ENCODE measurements around the gene USP40. TPM values are rescaled to one million over a fixed set of nuclear protein-coding genes. Genes with fewer than 3 reads are reported as not detected.

Gene USP40
- total and polyA plus RNA-seq, 9 of the 15 experiments (the other 6 are each of a cell fraction or from before 2014, with no cell fraction given): 5.5 to 15.0 (median 9.3) TPM

DNA sequence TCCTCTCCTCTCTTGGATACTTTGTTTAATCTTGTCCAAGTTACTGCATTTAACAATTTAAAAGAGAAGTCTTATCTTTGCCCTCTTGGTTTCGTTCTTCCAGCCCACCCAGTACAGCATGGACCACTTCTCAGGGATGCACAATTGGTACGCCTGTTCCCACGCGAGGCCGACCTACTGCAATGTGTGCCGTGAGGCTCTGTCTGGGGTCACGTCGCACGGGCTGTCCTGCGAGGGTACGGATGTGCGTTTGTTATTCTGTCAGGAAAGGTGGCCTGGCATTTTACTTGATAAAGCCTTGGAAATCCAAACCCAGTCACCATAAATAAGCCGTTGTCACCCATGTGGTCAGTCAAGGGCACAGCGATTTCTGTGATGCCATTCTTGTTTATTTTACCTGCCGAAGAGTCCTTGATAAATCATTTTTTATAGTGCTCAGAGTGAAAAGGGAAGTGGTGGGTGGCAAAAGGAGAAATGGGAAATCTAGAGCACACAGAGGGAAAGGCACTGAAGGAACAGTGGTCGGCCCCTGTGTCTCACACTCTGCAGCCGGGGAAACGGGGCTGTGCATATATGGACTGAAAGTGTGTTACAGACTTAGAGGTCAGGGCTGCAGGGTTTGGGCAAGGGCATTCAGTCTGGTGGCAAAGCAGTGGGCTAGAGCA is 131.8 kb downstream of the USP40 start (continued):
- TF ChIP-seq, protein P1, sequence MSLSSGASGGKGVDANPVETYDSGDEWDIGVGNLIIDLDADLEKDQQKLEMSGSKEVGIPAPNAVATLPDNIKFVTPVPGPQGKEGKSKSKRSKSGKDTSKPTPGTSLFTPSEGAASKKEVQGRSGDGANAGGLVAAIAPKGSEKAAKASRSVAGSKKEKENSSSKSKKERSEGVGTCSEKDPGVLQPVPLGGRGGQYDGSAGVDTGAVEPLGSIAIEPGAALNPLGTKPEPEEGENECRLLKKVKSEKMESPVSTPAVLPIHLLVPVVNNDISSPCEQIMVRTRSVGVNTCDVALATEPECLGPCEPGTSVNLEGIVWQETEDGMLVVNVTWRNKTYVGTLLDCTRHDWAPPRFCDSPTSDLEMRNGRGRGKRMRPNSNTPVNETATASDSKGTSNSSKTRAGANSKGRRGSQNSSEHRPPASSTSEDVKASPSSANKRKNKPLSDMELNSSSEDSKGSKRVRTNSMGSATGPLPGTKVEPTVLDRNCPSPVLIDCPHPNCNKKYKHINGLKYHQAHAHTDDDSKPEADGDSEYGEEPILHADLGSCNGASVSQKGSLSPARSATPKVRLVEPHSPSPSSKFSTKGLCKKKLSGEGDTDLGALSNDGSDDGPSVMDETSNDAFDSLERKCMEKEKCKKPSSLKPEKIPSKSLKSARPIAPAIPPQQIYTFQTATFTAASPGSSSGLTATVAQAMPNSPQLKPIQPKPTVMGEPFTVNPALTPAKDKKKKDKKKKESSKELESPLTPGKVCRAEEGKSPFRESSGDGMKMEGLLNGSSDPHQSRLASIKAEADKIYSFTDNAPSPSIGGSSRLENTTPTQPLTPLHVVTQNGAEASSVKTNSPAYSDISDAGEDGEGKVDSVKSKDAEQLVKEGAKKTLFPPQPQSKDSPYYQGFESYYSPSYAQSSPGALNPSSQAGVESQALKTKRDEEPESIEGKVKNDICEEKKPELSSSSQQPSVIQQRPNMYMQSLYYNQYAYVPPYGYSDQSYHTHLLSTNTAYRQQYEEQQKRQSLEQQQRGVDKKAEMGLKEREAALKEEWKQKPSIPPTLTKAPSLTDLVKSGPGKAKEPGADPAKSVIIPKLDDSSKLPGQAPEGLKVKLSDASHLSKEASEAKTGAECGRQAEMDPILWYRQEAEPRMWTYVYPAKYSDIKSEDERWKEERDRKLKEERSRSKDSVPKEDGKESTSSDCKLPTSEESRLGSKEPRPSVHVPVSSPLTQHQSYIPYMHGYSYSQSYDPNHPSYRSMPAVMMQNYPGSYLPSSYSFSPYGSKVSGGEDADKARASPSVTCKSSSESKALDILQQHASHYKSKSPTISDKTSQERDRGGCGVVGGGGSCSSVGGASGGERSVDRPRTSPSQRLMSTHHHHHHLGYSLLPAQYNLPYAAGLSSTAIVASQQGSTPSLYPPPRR (CRISPR knock-in tag; IDR thresholded peaks at IDR 0.05; ENCODE audit: borderline replicate concordance): no peak

DNA sequence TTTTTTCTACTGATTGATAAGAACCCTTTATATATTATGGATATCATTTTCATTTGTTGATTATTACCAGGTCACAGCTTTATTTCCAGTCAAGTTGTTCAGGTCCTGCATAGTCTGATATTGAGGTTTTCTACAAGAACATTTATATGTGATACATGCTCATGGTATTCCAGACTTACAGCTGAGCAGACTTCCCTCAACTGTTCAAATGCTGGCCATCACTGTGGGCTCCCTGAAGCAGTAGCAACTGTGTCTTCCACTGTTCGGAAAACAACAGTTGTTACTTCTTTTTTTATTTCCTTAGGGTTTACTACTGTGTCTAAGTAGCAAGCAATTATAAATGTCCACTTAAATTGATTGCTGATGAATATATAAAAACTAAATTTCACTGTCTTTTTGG is 132.8 kb downstream of the USP40 start:
- intact Hi-C loops (cut with micrococcal nuclease) (no loop called here), in situ Hi-C loops (cut with MboI) (no loop called here)
- WGBS (ENCODE audit: insufficient coverage, low coverage, missing lambda C conversion rate): 67% methylated on average over 1 of the region's 1 CpG
- H3K27me3 ChIP-seq (ENCODE audit: control insufficient read depth in 2 of 2, insufficient read depth in 2 of 2, low read length in 2 of 2): no peaks in the 10 kb centered on the region
- H3K9me1 ChIP-seq (ENCODE audit: control insufficient read depth, insufficient read depth, low read length): no peaks in the 10 kb centered on the region
- peaks cover 14 to 15% of the 10 kb centered on the region in 2 experiments; a peak in 4 of 5 replicates for H3K4me1 ChIP-seq (replicated peaks in 1 of 2; ENCODE audit: control insufficient read depth in 2 of 2, insufficient read depth in 2 of 2, low read length in 2 of 2)
- no peak overlapping the region for H3K4me3 ChIP-seq
- no peak for FAIRE-seq
- DNase-seq (ENCODE audit: extremely low read depth in 1 of 4, low spot score in 3 of 4): no peak
- POLR2A ChIA-PET: no interaction called here
- no peak for ATAC-seq
- peaks cover 32% of the 10 kb centered on the region; the same call in 2 of the 3 replicates for H3K36me3 ChIP-seq (ENCODE audit: control insufficient read depth, insufficient read depth, low read length)
- BruUV-seq (replicated peaks): no TSS peak
- no peaks in the 10 kb centered on the region for H3K9me3 ChIP-seq (replicated peaks; ENCODE audit: control insufficient read depth, insufficient read depth, low read depth, low read length)
- H3K9ac ChIP-seq (ENCODE audit: insufficient read depth in 1 of 2, low read depth in 2 of 2, low read length in 2 of 2): no peak overlapping the region
- no peak overlapping the region for H3K4me2 ChIP-seq (ENCODE audit: insufficient read depth, low read length)
- H3K27ac ChIP-seq (ENCODE audit: extremely low read depth, low read depth, low read length): no peak overlapping the region
- no peaks in the 10 kb centered on the region for H4K20me1 ChIP-seq (replicated peaks; ENCODE audit: control insufficient read depth, insufficient read depth, low read length)
- H2AFZ ChIP-seq (ENCODE audit: low read depth, low read length): no peak overlapping the region
- CTCF ChIA-PET (ENCODE audit: low intra/inter-chr PET ratio): no interaction called here
- peaks cover 5% of the 10 kb centered on the region; the same call in 1 of the 3 replicates for H3K79me2 ChIP-seq (ENCODE audit: control insufficient read depth, insufficient read depth, low read length)
- no peak for TF ChIP-seq YBX1 (IDR thresholded peaks at IDR 0.05)
- TF ChIP-seq FOS (IDR thresholded peaks at IDR 0.05; ENCODE audit: extremely low read depth, insufficient read length): no peak
- TF ChIP-seq BRF1 (IDR thresholded peaks at IDR 0.05; ENCODE audit: borderline replicate concordance, extremely low read depth, insufficient read length): no peak
- TF ChIP-seq, protein P2, sequence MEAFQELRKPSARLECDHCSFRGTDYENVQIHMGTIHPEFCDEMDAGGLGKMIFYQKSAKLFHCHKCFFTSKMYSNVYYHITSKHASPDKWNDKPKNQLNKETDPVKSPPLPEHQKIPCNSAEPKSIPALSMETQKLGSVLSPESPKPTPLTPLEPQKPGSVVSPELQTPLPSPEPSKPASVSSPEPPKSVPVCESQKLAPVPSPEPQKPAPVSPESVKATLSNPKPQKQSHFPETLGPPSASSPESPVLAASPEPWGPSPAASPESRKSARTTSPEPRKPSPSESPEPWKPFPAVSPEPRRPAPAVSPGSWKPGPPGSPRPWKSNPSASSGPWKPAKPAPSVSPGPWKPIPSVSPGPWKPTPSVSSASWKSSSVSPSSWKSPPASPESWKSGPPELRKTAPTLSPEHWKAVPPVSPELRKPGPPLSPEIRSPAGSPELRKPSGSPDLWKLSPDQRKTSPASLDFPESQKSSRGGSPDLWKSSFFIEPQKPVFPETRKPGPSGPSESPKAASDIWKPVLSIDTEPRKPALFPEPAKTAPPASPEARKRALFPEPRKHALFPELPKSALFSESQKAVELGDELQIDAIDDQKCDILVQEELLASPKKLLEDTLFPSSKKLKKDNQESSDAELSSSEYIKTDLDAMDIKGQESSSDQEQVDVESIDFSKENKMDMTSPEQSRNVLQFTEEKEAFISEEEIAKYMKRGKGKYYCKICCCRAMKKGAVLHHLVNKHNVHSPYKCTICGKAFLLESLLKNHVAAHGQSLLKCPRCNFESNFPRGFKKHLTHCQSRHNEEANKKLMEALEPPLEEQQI (IDR thresholded peaks at IDR 0.05): no peak
- TF ChIP-seq, protein P3, sequence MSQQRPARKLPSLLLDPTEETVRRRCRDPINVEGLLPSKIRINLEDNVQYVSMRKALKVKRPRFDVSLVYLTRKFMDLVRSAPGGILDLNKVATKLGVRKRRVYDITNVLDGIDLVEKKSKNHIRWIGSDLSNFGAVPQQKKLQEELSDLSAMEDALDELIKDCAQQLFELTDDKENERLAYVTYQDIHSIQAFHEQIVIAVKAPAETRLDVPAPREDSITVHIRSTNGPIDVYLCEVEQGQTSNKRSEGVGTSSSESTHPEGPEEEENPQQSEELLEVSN (IDR thresholded peaks at IDR 0.05; ENCODE audit: borderline replicate concordance in 1 of 2, extremely low read depth in 1 of 2, insufficient read depth in 1 of 2, insufficient read length in 1 of 2, low read depth in 1 of 2, low read length in 1 of 2, poor library complexity in 1 of 2, severe bottlenecking in 1 of 2): no peak
- no peak for TF ChIP-seq ADNP (tag; IDR thresholded peaks at IDR 0.05)
